SK-N-MC (cell line): ENCODE results near the gene RARS1.

Experiments used
- DNase-seq: peaks from one replicate; pipeline ENCODE4 v3.0.0-alpha.2; 2011; ENCODE audit warnings: low read depth, low spot score
- H3K27ac ChIP-seq: fragments of 200-600 bp; sonication (generic); 2 replicates; pipeline ENCODE4 v1.5.1; 2016; ENCODE audit warnings: mixed run types
- H3K36me3 ChIP-seq: fragments of 200-600 bp; sonication (generic); 2 replicates; pipeline ENCODE4 v1.6.1; 2017; ENCODE audit warnings: antibody characterized with exemption, low read length, mixed read lengths; ENCODE audit not compliant: insufficient read depth
- H3K4me3 ChIP-seq: fragments of 200-600 bp; sonication (generic); 2 replicates; pipeline ENCODE4 v1.5.1; 2016
- H3K9ac ChIP-seq: fragments of 200-600 bp; sonication (generic); 2 replicates; pipeline ENCODE4 v1.8.0; 2017; ENCODE audit warnings: mixed run types, mixed read lengths; ENCODE audit not compliant: insufficient read length
- H3K9me3 ChIP-seq: fragments of 200-600 bp; sonication (generic); 2 replicates; pipeline ENCODE4 v1.6.1; 2017; ENCODE audit warnings: low read depth, mild to moderate bottlenecking, antibody characterized with exemption, low read length, moderate library complexity, mixed read lengths
- EZH2 ChIP-seq: fragments of 200-600 bp; sonication (generic); IDR thresholded peaks from one replicate; pipeline ENCODE4 v1.6.1; 2017; ENCODE audit warnings: antibody characterized with exemption
- FOXP2 ChIP-seq: optimal IDR thresholded peaks from 2 replicates; pipeline ENCODE3; 2011; ENCODE audit warnings: mild to moderate bottlenecking, moderate library complexity; ENCODE audit not compliant: insufficient read depth; ENCODE audit errors: extremely low read length, control extremely low read depth
- POLR2AphosphoS5 ChIP-seq: IDR thresholded peaks from 2 replicates; pipeline ENCODE4 v1.6.1; 2012; ENCODE audit warnings: mild to moderate bottlenecking, low read depth, low read length, borderline replicate concordance

The RARS1 gene

GRCh38 chr5:168557389-168557788, 71.1 kb downstream of the RARS1 start:
- peaks cover 92% of the 10 kb centered on the region for H3K36me3 ChIP-seq

DNA sequence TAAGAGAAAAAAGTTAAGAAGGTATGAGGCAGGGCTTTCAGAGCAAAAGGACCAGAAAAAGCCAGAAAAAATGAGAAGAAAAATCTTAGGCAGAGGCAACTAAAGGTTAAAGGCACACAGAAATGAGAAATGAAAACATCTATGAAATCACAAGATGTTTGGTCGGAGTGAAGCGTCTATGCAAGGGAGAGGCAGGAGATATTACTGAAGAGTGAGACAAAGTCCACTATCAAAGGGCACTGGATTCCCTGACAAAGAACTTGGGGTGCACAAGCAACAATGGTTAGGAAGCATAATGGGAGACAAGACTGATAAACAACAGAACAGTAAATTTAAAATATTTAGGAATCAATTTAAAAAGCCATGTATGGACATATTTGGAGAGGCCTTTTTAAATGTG, 76.0 kb downstream of the RARS1 start:
- Histone ChIP-seq H3K27ac (no peak overlapping the region), H3K4me3 (no peak overlapping the region), H3K9me3 (no peaks in the 10 kb centered on the region), H3K36me3 (peaks cover 92% of the 10 kb centered on the region), H3K9ac (no peak overlapping the region)
- TF ChIP-seq EZH2 = no peak
- no peak for TF ChIP-seq FOXP2
- TF ChIP-seq POLR2AphosphoS5 = no peak
- no peak for DNase-seq

More at GRCh38 chr5:168557389-168557788, 71.1 kb downstream of the RARS1 start:
- TF ChIP-seq FOXP2 = no peak
- no peak for TF ChIP-seq EZH2
- TF ChIP-seq POLR2AphosphoS5 = no peak
- DNase-seq = no peak
- Histone ChIP-seq H3K4me3 (no peak overlapping the region), H3K9ac (no peak overlapping the region), H3K9me3 (no peaks in the 10 kb centered on the region), H3K27ac (no peak overlapping the region)

GRCh38 chr5:168563959-168564358, 77.7 kb downstream of the RARS1 start:
- H3K9me3 ChIP-seq = no peaks in the 10 kb centered on the region
- H3K27ac ChIP-seq = no peak overlapping the region
- no peak for DNase-seq
- H3K9ac ChIP-seq = no peak overlapping the region
- no peak for TF ChIP-seq EZH2
- no peak for TF ChIP-seq POLR2AphosphoS5
- TF ChIP-seq FOXP2 = no peak
- peaks cover 92% of the 10 kb centered on the region for H3K36me3 ChIP-seq
- H3K4me3 ChIP-seq = no peak overlapping the region

DNA sequence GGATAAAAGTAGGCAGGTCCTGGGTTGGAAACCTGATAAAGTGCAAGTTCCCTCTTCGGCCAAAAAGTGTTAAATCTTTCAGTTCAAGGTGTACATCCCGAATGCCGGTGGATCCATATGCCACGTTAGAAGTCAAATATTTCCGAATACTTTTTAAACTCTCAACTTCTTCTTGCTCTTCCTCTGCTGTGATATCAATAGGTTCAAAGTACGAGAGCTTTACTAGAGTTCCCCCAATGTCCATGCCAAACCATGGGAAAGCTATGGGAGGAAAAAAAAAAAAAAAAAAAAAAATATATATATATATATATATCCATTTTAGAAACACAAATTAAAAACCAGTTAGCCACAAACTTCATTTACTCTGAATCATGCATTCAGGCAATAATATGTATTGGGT, 82.5 kb downstream of the RARS1 start:
- no peak overlapping the region for H3K27ac ChIP-seq
- H3K4me3 ChIP-seq = no peak overlapping the region
- peaks cover 56% of the 10 kb centered on the region for H3K36me3 ChIP-seq
- no peaks in the 10 kb centered on the region for H3K9me3 ChIP-seq
- no peak overlapping the region for H3K9ac ChIP-seq
- no peak for DNase-seq
- TF ChIP-seq EZH2 = no peak
- no peak for TF ChIP-seq FOXP2
- TF ChIP-seq POLR2AphosphoS5 = no peak
